WTC11 (cell line): ENCODE measurements around the gene CHKA.

Experiments used
- ATF1 ChIP-seq: sonication (generic); formaldehyde crosslinking; IDR thresholded peaks from 2 replicates; pipeline ENCODE4 v1.8.1; 2023; ENCODE audit warnings: mild to moderate bottlenecking, moderate library complexity, missing genetic modification reagents
- CTCF ChIP-seq: fragments of 200-600 bp; IDR thresholded peaks from 2 replicates; pipeline ENCODE4 v1.8.0; 2022; ENCODE audit warnings: antibody characterized with exemption
- E2F1 ChIP-seq: sonication (generic); formaldehyde crosslinking; IDR thresholded peaks from 2 replicates; pipeline ENCODE4 v1.8.0; 2022; ENCODE audit warnings: mild to moderate bottlenecking, missing genetic modification reagents
- E2F5 ChIP-seq: sonication (generic); formaldehyde crosslinking; IDR thresholded peaks from 2 replicates; pipeline ENCODE4 v1.8.1; 2022; ENCODE audit warnings: mild to moderate bottlenecking, moderate library complexity, missing genetic modification reagents
- MYBL2 ChIP-seq: sonication (generic); formaldehyde crosslinking; IDR thresholded peaks from 2 replicates; pipeline ENCODE4 v1.8.1; 2023; ENCODE audit warnings: mild to moderate bottlenecking, moderate library complexity, missing genetic modification reagents
- TCF7 ChIP-seq: sonication (generic); formaldehyde crosslinking; IDR thresholded peaks from 2 replicates; pipeline ENCODE4 v1.8.0; 2022; ENCODE audit warnings: mild to moderate bottlenecking, low read depth, missing genetic modification reagents, moderate library complexity
- TEAD4 ChIP-seq: sonication (generic); formaldehyde crosslinking; IDR thresholded peaks from 2 replicates; pipeline ENCODE4 v1.8.0; 2022; ENCODE audit warnings: mild to moderate bottlenecking, missing genetic modification reagents
- ZNF232 ChIP-seq: sonication (generic); formaldehyde crosslinking; IDR thresholded peaks from 2 replicates; pipeline ENCODE4 v1.8.0; 2022; ENCODE audit warnings: mild to moderate bottlenecking, missing genetic modification reagents
- ZNF423 ChIP-seq: fragments of 250-450 bp; sonication (Bioruptor Pico); IDR thresholded peaks from 2 replicates; pipeline ENCODE4 v2.1.2; 2022; ENCODE audit warnings: mild to moderate bottlenecking, moderate library complexity
- TF ChIP-seq, protein P1 (sequence below): sonication (generic); formaldehyde crosslinking; IDR thresholded peaks from 2 replicates; pipeline ENCODE4 v1.8.0; 2022; ENCODE audit warnings: mild to moderate bottlenecking, missing genetic modification reagents
- TF ChIP-seq, protein P2 (sequence below): sonication (generic); formaldehyde crosslinking; conservative IDR thresholded peaks from 2 replicates; pipeline ENCODE4 v1.8.1; 2023; ENCODE audit warnings: mild to moderate bottlenecking, low read depth, missing genetic modification reagents, moderate library complexity

DNA sequence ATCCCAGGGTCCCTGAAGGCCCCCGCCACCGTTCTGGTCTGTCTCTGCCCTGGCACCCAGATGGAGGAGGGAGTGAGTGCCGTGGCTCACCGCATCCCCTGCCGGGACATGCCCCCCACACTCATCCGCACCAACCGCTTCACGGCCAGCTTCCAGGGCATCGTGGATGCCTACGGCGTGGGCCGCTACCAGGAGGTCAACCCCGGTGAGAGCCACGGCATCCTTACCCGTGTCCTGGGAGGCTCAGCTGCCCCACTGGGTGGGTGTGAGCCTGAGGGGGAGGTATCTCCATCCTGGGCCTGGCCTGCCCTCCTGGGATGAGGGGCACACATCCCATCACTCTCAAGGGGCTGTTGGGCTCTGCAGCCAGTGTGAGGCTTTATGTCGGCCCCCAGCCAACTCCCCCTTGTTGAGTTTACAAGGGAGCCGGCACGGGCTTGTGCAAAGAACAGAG is 76.3 kb downstream of the CHKA start:
- TF ChIP-seq CTCF (no peak), ZNF423 (CRISPR knock-in tag) (no peak), TCF7 (CRISPR knock-in tag) (no peak), E2F5 (CRISPR knock-in tag) (no peak), E2F1 (CRISPR knock-in tag) (no peak), TEAD4 (CRISPR knock-in tag) (no peak), ATF1 (CRISPR knock-in tag) (no peak), MYBL2 (CRISPR knock-in tag) (no peak), ZNF232 (CRISPR knock-in tag) (no peak)
- TF ChIP-seq, protein P1, sequence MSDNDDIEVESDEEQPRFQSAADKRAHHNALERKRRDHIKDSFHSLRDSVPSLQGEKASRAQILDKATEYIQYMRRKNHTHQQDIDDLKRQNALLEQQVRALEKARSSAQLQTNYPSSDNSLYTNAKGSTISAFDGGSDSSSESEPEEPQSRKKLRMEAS (CRISPR knock-in tag) = no peak
- TF ChIP-seq, protein P2, sequence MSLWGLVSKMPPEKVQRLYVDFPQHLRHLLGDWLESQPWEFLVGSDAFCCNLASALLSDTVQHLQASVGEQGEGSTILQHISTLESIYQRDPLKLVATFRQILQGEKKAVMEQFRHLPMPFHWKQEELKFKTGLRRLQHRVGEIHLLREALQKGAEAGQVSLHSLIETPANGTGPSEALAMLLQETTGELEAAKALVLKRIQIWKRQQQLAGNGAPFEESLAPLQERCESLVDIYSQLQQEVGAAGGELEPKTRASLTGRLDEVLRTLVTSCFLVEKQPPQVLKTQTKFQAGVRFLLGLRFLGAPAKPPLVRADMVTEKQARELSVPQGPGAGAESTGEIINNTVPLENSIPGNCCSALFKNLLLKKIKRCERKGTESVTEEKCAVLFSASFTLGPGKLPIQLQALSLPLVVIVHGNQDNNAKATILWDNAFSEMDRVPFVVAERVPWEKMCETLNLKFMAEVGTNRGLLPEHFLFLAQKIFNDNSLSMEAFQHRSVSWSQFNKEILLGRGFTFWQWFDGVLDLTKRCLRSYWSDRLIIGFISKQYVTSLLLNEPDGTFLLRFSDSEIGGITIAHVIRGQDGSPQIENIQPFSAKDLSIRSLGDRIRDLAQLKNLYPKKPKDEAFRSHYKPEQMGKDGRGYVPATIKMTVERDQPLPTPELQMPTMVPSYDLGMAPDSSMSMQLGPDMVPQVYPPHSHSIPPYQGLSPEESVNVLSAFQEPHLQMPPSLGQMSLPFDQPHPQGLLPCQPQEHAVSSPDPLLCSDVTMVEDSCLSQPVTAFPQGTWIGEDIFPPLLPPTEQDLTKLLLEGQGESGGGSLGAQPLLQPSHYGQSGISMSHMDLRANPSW (CRISPR knock-in tag) = no peak
